Neural cell (in vitro differentiated cells): Measurements from ENCODE around the gene SSBP2. TPM values are rescaled to one million over a fixed set of nuclear protein-coding genes. Genes with fewer than 3 reads are reported as not detected.

ENCODE experiments used
- H2AFZ ChIP-seq: fragments of 200-600, 300-800 bp; sonication (generic), shearing (Covaris generic); 2 replicates; pipeline ENCODE4 v1.6.0; 2014; ENCODE audit warnings: low read depth, mild to moderate bottlenecking, antibody characterized with exemption, low read length, moderate library complexity
- H3F3A ChIP-seq: fragments of 200-600 bp; shearing (Covaris generic); 2 replicates; pipeline ENCODE4 v1.6.1; 2016; ENCODE audit warnings: mild to moderate bottlenecking, moderate library complexity, mixed read lengths, antibody characterized with exemption, low read length; ENCODE audit not compliant: insufficient read depth, poor library complexity, severe bottlenecking
- H3K27ac ChIP-seq: fragments of 200-600, 300-800 bp; sonication (generic), shearing (Covaris generic); 2 replicates; pipeline ENCODE4 v1.5.1; 2014; ENCODE audit warnings: mild to moderate bottlenecking, low read length, moderate library complexity
- H3K27me3 ChIP-seq: fragments of 300-800, 200-600 bp; sonication (generic), shearing (Covaris generic); 2 replicates; pipeline ENCODE4 v1.6.0; 2014; ENCODE audit warnings: mild to moderate bottlenecking, low read depth, low read length, moderate library complexity; ENCODE audit not compliant: insufficient read depth
- H3K36me3 ChIP-seq: fragments of 300-800, 200-600 bp; sonication (generic), shearing (Covaris generic); 2 replicates; pipeline ENCODE4 v1.5.1; 2014; ENCODE audit warnings: mild to moderate bottlenecking, antibody characterized with exemption, low read length, moderate library complexity; ENCODE audit not compliant: insufficient read depth
- H3K4me2 ChIP-seq: fragments of 300-800, 200-600 bp; sonication (generic), shearing (Covaris generic); 2 replicates; pipeline ENCODE4 v1.6.0; 2014; ENCODE audit warnings: mild to moderate bottlenecking, low read length
- H3K4me3 ChIP-seq: fragments of 300-800, 200-600 bp; sonication (generic), shearing (Covaris generic); 2 replicates; pipeline ENCODE4 v1.5.1; 2014; ENCODE audit warnings: mild to moderate bottlenecking, low read length, moderate library complexity
- H3K79me2 ChIP-seq: fragments of 200-600 bp; shearing (Covaris generic); replicated peaks from 2 replicates; pipeline ENCODE4 v1.6.0; 2014; ENCODE audit warnings: mild to moderate bottlenecking, low read length, moderate library complexity; ENCODE audit not compliant: insufficient read depth
- H3K9ac ChIP-seq: fragments of 300-800, 200-600 bp; sonication (generic), shearing (Covaris generic); 2 replicates; pipeline ENCODE4 v1.6.1; 2016; ENCODE audit warnings: mild to moderate bottlenecking, low read length, mixed read lengths
- H3K9me2 ChIP-seq: fragments of 200-600 bp; shearing (Covaris generic); 2 replicates; pipeline ENCODE4 v1.6.1; 2016; ENCODE audit warnings: mild to moderate bottlenecking, low read length, mixed read lengths; ENCODE audit not compliant: insufficient read depth
- H3K9me3 ChIP-seq: fragments of 200-600, 300-800 bp; sonication (generic), shearing (Covaris generic); 2 replicates; pipeline ENCODE4 v1.6.1; 2016; ENCODE audit warnings: mild to moderate bottlenecking, mixed run types, low read length, moderate library complexity, mixed read lengths
- H4K20me1 ChIP-seq: fragments of 200-600 bp; shearing (Covaris generic); 2 replicates; pipeline ENCODE4 v1.6.1; 2016; ENCODE audit warnings: mild to moderate bottlenecking, mixed run types; ENCODE audit not compliant: insufficient read depth
- EP300 ChIP-seq: fragments of 450-650 bp; conservative IDR thresholded peaks from 2 replicates; pipeline ENCODE4 v1.6.1; 2014; ENCODE audit warnings: antibody characterized with exemption, mild to moderate bottlenecking, moderate library complexity; ENCODE audit not compliant: poor library complexity, severe bottlenecking
- EZH2 ChIP-seq: fragments of 200-600, 300-800 bp; shearing (Covaris generic), sonication (generic); IDR thresholded peaks from 2 replicates; pipeline ENCODE4 v1.6.1; 2014; ENCODE audit warnings: antibody characterized with exemption, low read length, borderline replicate concordance, mild to moderate bottlenecking; ENCODE audit not compliant: insufficient read depth, poor library complexity, severe bottlenecking
- MXI1 ChIP-seq: fragments of 450-650 bp; conservative IDR thresholded peaks from 2 replicates; pipeline ENCODE4 v1.6.1; 2014; ENCODE audit warnings: antibody characterized with exemption, mild to moderate bottlenecking; ENCODE audit not compliant: poor library complexity, severe bottlenecking
- POLR2AphosphoS5 ChIP-seq: IDR thresholded peaks from 2 replicates; pipeline ENCODE4 v1.6.1; 2012
- RAD21 ChIP-seq: fragments of 450-650 bp; conservative IDR thresholded peaks from 2 replicates; pipeline ENCODE4 v1.6.1; 2014; ENCODE audit warnings: antibody characterized with exemption, mild to moderate bottlenecking, moderate library complexity
- SMC3 ChIP-seq: fragments of 450-650 bp; conservative IDR thresholded peaks from 2 replicates; pipeline ENCODE4 v1.6.1; 2014; ENCODE audit warnings: antibody characterized with exemption, mild to moderate bottlenecking, moderate library complexity; ENCODE audit not compliant: poor library complexity
- TAF1 ChIP-seq: IDR thresholded peaks from 2 replicates; pipeline ENCODE4 v1.6.1; 2012; ENCODE audit warnings: low read depth
- polyA plus RNA-seq: library from polyadenylated mRNA; depleted of rRNA; stranded (reverse); fragments of >200 nt; gene quantifications from 2 replicates; pipeline ENCODE4 v1.2.3, GENCODE V29; 2014
- TF ChIP-seq, protein P1 (sequence below): fragments of 450-650 bp; IDR thresholded peaks from 2 replicates; pipeline ENCODE4 v1.5.1; 2014; ENCODE audit warnings: antibody characterized with exemption, mild to moderate bottlenecking, moderate library complexity; ENCODE audit not compliant: poor library complexity, severe bottlenecking
- TF ChIP-seq, protein P2 (sequence below): IDR thresholded peaks from 2 replicates; pipeline ENCODE4 v1.6.1; 2012; ENCODE audit warnings: borderline replicate concordance

Gene SSBP2
- polyA plus RNA-seq, 1 donor from 2014 or later = 128 TPM

DNA sequence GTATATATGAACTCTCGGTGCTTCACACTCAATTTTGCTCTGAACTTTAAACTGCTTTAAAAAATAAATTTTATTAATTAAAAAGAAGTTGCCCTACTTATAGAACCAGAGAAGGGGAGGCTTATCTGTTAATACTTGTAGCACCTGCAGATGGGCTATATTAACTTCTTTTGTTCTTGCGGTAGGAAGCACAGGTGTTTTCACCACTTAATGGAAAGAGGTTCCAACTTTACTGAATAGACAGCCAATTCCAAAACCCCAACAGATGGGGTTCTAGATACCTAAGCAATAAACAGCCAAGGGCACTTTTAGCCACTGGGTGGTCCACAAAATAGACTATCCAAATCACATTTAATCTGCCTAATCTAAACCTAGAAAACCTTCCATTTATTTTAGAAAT, 65.4 kb downstream of the SSBP2 start:
- Histone ChIP-seq H3K79me2 (peaks cover 97% of the 10 kb centered on the region), H2AFZ (no peak overlapping the region)
- TF ChIP-seq POLR2AphosphoS5 = no peak
- TF ChIP-seq EZH2 = no peak
- TF ChIP-seq, protein P1, sequence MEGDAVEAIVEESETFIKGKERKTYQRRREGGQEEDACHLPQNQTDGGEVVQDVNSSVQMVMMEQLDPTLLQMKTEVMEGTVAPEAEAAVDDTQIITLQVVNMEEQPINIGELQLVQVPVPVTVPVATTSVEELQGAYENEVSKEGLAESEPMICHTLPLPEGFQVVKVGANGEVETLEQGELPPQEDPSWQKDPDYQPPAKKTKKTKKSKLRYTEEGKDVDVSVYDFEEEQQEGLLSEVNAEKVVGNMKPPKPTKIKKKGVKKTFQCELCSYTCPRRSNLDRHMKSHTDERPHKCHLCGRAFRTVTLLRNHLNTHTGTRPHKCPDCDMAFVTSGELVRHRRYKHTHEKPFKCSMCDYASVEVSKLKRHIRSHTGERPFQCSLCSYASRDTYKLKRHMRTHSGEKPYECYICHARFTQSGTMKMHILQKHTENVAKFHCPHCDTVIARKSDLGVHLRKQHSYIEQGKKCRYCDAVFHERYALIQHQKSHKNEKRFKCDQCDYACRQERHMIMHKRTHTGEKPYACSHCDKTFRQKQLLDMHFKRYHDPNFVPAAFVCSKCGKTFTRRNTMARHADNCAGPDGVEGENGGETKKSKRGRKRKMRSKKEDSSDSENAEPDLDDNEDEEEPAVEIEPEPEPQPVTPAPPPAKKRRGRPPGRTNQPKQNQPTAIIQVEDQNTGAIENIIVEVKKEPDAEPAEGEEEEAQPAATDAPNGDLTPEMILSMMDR = no peak
- no peak for TF ChIP-seq TAF1
- no peak for TF ChIP-seq EP300
- TF ChIP-seq, protein P2, sequence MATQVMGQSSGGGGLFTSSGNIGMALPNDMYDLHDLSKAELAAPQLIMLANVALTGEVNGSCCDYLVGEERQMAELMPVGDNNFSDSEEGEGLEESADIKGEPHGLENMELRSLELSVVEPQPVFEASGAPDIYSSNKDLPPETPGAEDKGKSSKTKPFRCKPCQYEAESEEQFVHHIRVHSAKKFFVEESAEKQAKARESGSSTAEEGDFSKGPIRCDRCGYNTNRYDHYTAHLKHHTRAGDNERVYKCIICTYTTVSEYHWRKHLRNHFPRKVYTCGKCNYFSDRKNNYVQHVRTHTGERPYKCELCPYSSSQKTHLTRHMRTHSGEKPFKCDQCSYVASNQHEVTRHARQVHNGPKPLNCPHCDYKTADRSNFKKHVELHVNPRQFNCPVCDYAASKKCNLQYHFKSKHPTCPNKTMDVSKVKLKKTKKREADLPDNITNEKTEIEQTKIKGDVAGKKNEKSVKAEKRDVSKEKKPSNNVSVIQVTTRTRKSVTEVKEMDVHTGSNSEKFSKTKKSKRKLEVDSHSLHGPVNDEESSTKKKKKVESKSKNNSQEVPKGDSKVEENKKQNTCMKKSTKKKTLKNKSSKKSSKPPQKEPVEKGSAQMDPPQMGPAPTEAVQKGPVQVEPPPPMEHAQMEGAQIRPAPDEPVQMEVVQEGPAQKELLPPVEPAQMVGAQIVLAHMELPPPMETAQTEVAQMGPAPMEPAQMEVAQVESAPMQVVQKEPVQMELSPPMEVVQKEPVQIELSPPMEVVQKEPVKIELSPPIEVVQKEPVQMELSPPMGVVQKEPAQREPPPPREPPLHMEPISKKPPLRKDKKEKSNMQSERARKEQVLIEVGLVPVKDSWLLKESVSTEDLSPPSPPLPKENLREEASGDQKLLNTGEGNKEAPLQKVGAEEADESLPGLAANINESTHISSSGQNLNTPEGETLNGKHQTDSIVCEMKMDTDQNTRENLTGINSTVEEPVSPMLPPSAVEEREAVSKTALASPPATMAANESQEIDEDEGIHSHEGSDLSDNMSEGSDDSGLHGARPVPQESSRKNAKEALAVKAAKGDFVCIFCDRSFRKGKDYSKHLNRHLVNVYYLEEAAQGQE = no peak
- no peak for TF ChIP-seq RAD21
- no peak for TF ChIP-seq MXI1
- no peak for TF ChIP-seq SMC3

DNA sequence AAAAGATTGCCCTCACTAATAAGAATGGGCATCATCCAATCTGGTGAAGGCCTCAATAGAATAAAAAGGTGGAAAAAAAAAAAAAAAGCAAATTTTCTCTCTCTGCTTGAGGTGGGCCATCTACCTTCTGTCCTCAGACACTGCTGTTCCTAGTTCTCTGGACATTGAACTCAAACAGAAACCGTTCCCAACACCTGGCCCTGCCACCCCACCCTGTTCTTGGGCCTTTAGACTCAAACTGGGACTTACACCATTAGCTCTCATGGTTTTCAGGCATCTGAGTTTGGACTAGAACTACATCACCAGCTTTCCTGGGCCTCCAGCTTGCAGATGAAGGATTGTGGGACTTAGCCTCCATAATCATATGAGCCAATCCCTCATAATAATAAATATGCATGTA, 71.0 kb downstream of the SSBP2 start:
- TF ChIP-seq EZH2 (no peak), EP300 (no peak), MXI1 (no peak), TAF1 (no peak), POLR2AphosphoS5 (no peak), SMC3 (no peak), RAD21 (no peak)
- TF ChIP-seq, protein P2 = no peak
- TF ChIP-seq, protein P1 = no peak
- H3K9me2 ChIP-seq = no peaks in the 10 kb centered on the region
- H3K27me3 ChIP-seq = no peaks in the 10 kb centered on the region
- no peaks in the 10 kb centered on the region for H3K36me3 ChIP-seq
- no peak overlapping the region for H2AFZ ChIP-seq
- H4K20me1 ChIP-seq = no peaks in the 10 kb centered on the region
- no peak overlapping the region for H3K27ac ChIP-seq
- no peaks in the 10 kb centered on the region for H3K9me3 ChIP-seq
- no peak overlapping the region for H3K4me3 ChIP-seq
- H3K9ac ChIP-seq = no peak overlapping the region
- H3K4me2 ChIP-seq = no peak overlapping the region
- peaks cover 96% of the 10 kb centered on the region for H3K79me2 ChIP-seq
- H3F3A ChIP-seq = no peaks in the 10 kb centered on the region

More for the DNA sequence above, 65.4 kb downstream of the SSBP2 start:
- Histone ChIP-seq H4K20me1 (no peaks in the 10 kb centered on the region), H3K9me2 (no peaks in the 10 kb centered on the region), H3K36me3 (no peaks in the 10 kb centered on the region), H3K4me2 (no peak overlapping the region), H3K4me3 (no peak overlapping the region), H3K9me3 (no peaks in the 10 kb centered on the region), H3K9ac (no peak overlapping the region), H3K27ac (no peak overlapping the region), H3K27me3 (no peaks in the 10 kb centered on the region), H3F3A (no peaks in the 10 kb centered on the region)
